GM12878 (cell line): ENCODE data around the gene CA9. TPM values are rescaled to one million over a fixed set of nuclear protein-coding genes. Genes with fewer than 3 reads are reported as not detected.

Source experiments
- ATAC-seq: fragments of 200-7000 bp; cut with Tn5 transposase; 3 replicates; pipeline ENCODE4 v1.9.1; 2020; ENCODE audit warnings: mild to moderate bottlenecking, moderate library complexity
- BruUV-seq: library from RNA; stranded (reverse); fragments of 400-500 nt; replicated peaks from 2 replicates; lab custom pipeline; 2021; lab: Mats Ljungman, UMichigan
- CTCF ChIA-PET: fragments of 300-600 bp; sonication (Branson Sonifier 250); formaldehyde crosslinking; extraction: SDS; loops from one replicate; lab custom pipeline; 2021; ENCODE audit warnings: inconsistent platforms; lab: Yijun Ruan, JAX
- POLR2A ChIA-PET: fragments of 350-600 bp; formaldehyde crosslinking; extraction: SDS; loops from one replicate; lab custom pipeline; 2021; ENCODE audit warnings: inconsistent platforms; lab: Charles Lee
- RAD21 ChIA-PET: fragments of 300-600 bp; sonication (Branson Sonifier 250); formaldehyde crosslinking; loops from one replicate; lab custom pipeline; 2023; ENCODE audit warnings: antibody characterized with exemption; ENCODE audit not compliant: unreplicated experiment; lab: Charles Lee
- SMC1A ChIA-PET: fragments of 300-600 bp; sonication (Branson Sonifier 250); formaldehyde crosslinking; loops from one replicate; lab custom pipeline; 2023; ENCODE audit not compliant: unreplicated experiment, uncharacterized antibody; lab: Charles Lee
- DNase-seq: peaks from one replicate; pipeline ENCODE4 v3.0.0-alpha.2; 2011; ENCODE audit warnings: low read depth, low spot score
- FAIRE-seq: peaks from 3 replicates; lab custom pipeline; 2011; peaks lifted over from hg19 to GRCh38; lab: Jason Lieb, UNC
- H2AFZ ChIP-seq: 2 replicates; pipeline ENCODE4 v1.6.0; 2011; ENCODE audit warnings: low read depth, low read length, control low read depth; ENCODE audit not compliant: control insufficient read depth
- H3K27ac ChIP-seq: 2 replicates; pipeline ENCODE4 v1.5.1; 2011; ENCODE audit warnings: control low read depth; ENCODE audit not compliant: control insufficient read depth, insufficient read depth
- H3K27me3 ChIP-seq, 2 experiments: replicated peaks in 1 of 2; 2 replicates each; pipeline versions ENCODE4 v1.6.0 to v1.6.1; 2011; ENCODE audit warnings: low read length in 1 of 2; ENCODE audit not compliant: control insufficient read depth in 2 of 2, insufficient read depth in 2 of 2
- H3K36me3 ChIP-seq, 2 experiments: 2 replicates each; pipeline ENCODE4 v1.5.1; 2011; ENCODE audit warnings: low read length in 1 of 2; ENCODE audit not compliant: control insufficient read depth in 2 of 2, insufficient read depth in 2 of 2
- H3K4me1 ChIP-seq: 2 replicates; pipeline ENCODE4 v1.6.1; 2011; ENCODE audit warnings: mild to moderate bottlenecking, low read length, moderate library complexity, mixed read lengths; ENCODE audit not compliant: control insufficient read depth, insufficient read depth
- H3K4me2 ChIP-seq: 2 replicates; pipeline ENCODE4 v1.6.0; 2011; ENCODE audit warnings: control low read depth; ENCODE audit not compliant: control insufficient read depth, insufficient read depth
- H3K4me3 ChIP-seq: fragments of 200-600 bp; sonication (generic); 2 replicates; pipeline ENCODE4 v1.5.1; 2016
- H3K79me2 ChIP-seq: 2 replicates; pipeline ENCODE4 v1.6.0; 2011; ENCODE audit warnings: low read length; ENCODE audit not compliant: control insufficient read depth, insufficient read depth
- H3K9ac ChIP-seq: 2 replicates; pipeline ENCODE4 v1.8.0; 2011; ENCODE audit warnings: low read length, control low read depth, mixed read lengths; ENCODE audit not compliant: control insufficient read depth, insufficient read depth
- H3K9me3 ChIP-seq: replicated peaks from 3 replicates; pipeline ENCODE4 v1.5.1; 2011; ENCODE audit warnings: mild to moderate bottlenecking, low read length; ENCODE audit not compliant: control insufficient read depth, insufficient read depth
- H4K20me1 ChIP-seq: 2 replicates; pipeline ENCODE4 v1.6.0; 2011; ENCODE audit not compliant: control insufficient read depth, insufficient read depth
- ATF7 ChIP-seq: fragments of 450-650 bp; IDR thresholded peaks from 2 replicates; pipeline ENCODE4 v1.6.1; 2016; ENCODE audit warnings: low read depth, mild to moderate bottlenecking
- KAT2A ChIP-seq: conservative IDR thresholded peaks from 2 replicates; pipeline ENCODE4 v1.6.1; 2011; ENCODE audit warnings: low read depth, low read length; ENCODE audit not compliant: control insufficient read depth
- LARP7 ChIP-seq: fragments of 450-650 bp; IDR thresholded peaks from 2 replicates; pipeline ENCODE4 v1.6.1; 2017; ENCODE audit warnings: mild to moderate bottlenecking
- MTA2 ChIP-seq: fragments of 450-650 bp; IDR thresholded peaks from 2 replicates; pipeline ENCODE4 v1.6.1; 2016; ENCODE audit warnings: low read depth, mild to moderate bottlenecking, moderate library complexity
- MTA3 ChIP-seq: IDR thresholded peaks from 2 replicates; pipeline ENCODE4 v1.6.1; 2012; ENCODE audit warnings: low read length, inconsistent platforms, borderline replicate concordance
- NFXL1 ChIP-seq: fragments of 450-650 bp; IDR thresholded peaks from 2 replicates; pipeline ENCODE4 v1.6.1; 2017; ENCODE audit warnings: antibody characterized with exemption, mild to moderate bottlenecking, borderline replicate concordance
- RELA ChIP-seq: fragments of 450-650 bp; IDR thresholded peaks from 2 replicates; pipeline ENCODE4 v1.8.0; 2014; ENCODE audit warnings: borderline replicate concordance; ENCODE audit not compliant: partially characterized antibody
- RFX5 ChIP-seq: IDR thresholded peaks from 2 replicates; pipeline ENCODE4 v1.6.1; 2011; ENCODE audit warnings: low read depth, low read length, improper control_type of control experiment
- SREBF1 ChIP-seq: IDR thresholded peaks from 2 replicates; pipeline ENCODE4 v1.6.1; 2012; ENCODE audit warnings: mild to moderate bottlenecking, low read length
- STAT3 ChIP-seq: IDR thresholded peaks from 2 replicates; pipeline ENCODE4 v1.6.1; 2011; ENCODE audit warnings: low read depth, low read length, improper control_type of control experiment
- TCF3 ChIP-seq: IDR thresholded peaks from 2 replicates; pipeline ENCODE4 v1.6.1; 2012; ENCODE audit warnings: low read depth, mild to moderate bottlenecking, low read length, borderline replicate concordance; ENCODE audit not compliant: insufficient read depth
- ZBTB11 ChIP-seq: fragments of 450-650 bp; formaldehyde crosslinking; IDR thresholded peaks from 2 replicates; pipeline ENCODE4 v1.5.0; 2022; ENCODE audit warnings: mild to moderate bottlenecking, missing genetic modification characterization
- ZNF217 ChIP-seq: fragments of 450-650 bp; IDR thresholded peaks from 2 replicates; pipeline ENCODE4 v1.6.1; 2017; ENCODE audit warnings: antibody characterized with exemption, mild to moderate bottlenecking
- WGBS: methylation state at CpG from one replicate; pipeline ENCODE4 v1.1.6; 2016; ENCODE audit warnings: low lambda C conversion rate; ENCODE audit not compliant: insufficient replicate concordance, insufficient coverage; ENCODE audit errors: missing lambda C conversion rate; 5-methylcytosine and 5-hydroxymethylcytosine counted together
- in situ Hi-C: fragments of 300-500 bp; cut with MboI; formaldehyde crosslinking; loops from 9 replicates; pipeline ENCODE4 v1.14.3; 2018; ENCODE audit warnings: mixed read lengths
- intact Hi-C: fragments of 100-400 bp; cut with micrococcal nuclease; formaldehyde crosslinking; loops from one replicate; pipeline ENCODE4 v1.14.2; 2022; ENCODE audit not compliant: unreplicated experiment
- polyA plus RNA-seq, 11 experiments: library from polyadenylated mRNA; depleted of rRNA in 4 of 11; unstranded in 6 of 11; stranded (reverse) in 5 of 11; fragments of >200 nt; fragmentation: Nextera tagmentation in 4 of 11; fragmentation: Illumina TruSeq in 1 of 11; extraction: Ambion mirVana in 4 of 11; extraction: Trizol in 1 of 11; gene quantifications; 1 replicate in 1 of 11; 2 replicates in 10 of 11; pipeline versions ENCODE4 v1.2.1 to v1.2.3, GENCODE V29; 2011 to 2016; ENCODE audit warnings: inconsistent platforms in 2 of 11, missing spikeins in 2 of 11, low read depth in 1 of 11
- total RNA-seq, 4 experiments: library from RNA; depleted of rRNA in 3 of 4; stranded (reverse); fragments of >200 nt in 3 of 4; fragmentation: Illumina TruSeq in 1 of 4; extraction: Trizol in 1 of 4; gene quantifications; 2 replicates each; pipeline versions ENCODE4 v1.2.1 to v1.2.3, GENCODE V29; 2013 to 2021

CA9 gene
- total and polyA plus RNA-seq, 10 of the 15 experiments (the other 5 are each of a cell fraction or from before 2014, with no cell fraction given): 0.53 to 6.6 (median 1.2) TPM

GRCh38 chr9:35685506-35685905 lies 11.8 kb downstream of the CA9 start:
- BruUV-seq: no TSS peak

More at GRCh38 chr9:35685506-35685905, 11.8 kb downstream of the CA9 start:
- intact Hi-C loops: no loop called here
- H3K36me3 ChIP-seq: no peaks in the 10 kb centered on the region
- no peaks in the 10 kb centered on the region; a peak in 1 of 4 replicates for H3K27me3 ChIP-seq
- H3K4me3 ChIP-seq: no peak overlapping the region
- H4K20me1 ChIP-seq: no peaks in the 10 kb centered on the region
- H3K4me1 ChIP-seq: peaks cover 2% of the 10 kb centered on the region
- TF ChIP-seq ATF7: no peak
- TF ChIP-seq ZNF217: no peak
- no peak for TF ChIP-seq KAT2A
- TF ChIP-seq TCF3: no peak
- no peak for TF ChIP-seq ZBTB11 (CRISPR knock-in tag)
- no peak for TF ChIP-seq RELA
- no peak for TF ChIP-seq NFXL1
- no peak for TF ChIP-seq STAT3
- TF ChIP-seq SREBF1: no peak
- no peak for TF ChIP-seq LARP7
- no peak for TF ChIP-seq MTA2
- no peak for TF ChIP-seq MTA3
- no peak for TF ChIP-seq RFX5
- no peaks in the 10 kb centered on the region; the same call in 1 of the 2 replicates for H3K79me2 ChIP-seq
- FAIRE-seq (no peak), DNase-seq (no peak), ATAC-seq (no peak)
- ChIA-PET CTCF (interaction anchor here (5.0 kb wide), 1 partner anchor 10 kb away, joined by 39 read pairs; no protein-coding TSS in a partner anchor), RAD21 (no interaction called here), SMC1A (interaction anchor here (1.1 to 1.2 kb wide), 2 partner anchors 9 to 24 kb away, joined by 3 to 5 read pairs; no protein-coding TSS in a partner anchor), POLR2A (interaction anchor here (2.7 kb wide), 1 partner anchor 11 kb away, joined by 8 read pairs; no protein-coding TSS in a partner anchor)
- in situ Hi-C loops: no loop called here
- 45% methylated on average over 12 of the region's 13 CpGs for WGBS
- no peak overlapping the region for H3K9ac ChIP-seq
- H3K9me3 ChIP-seq: no peaks in the 10 kb centered on the region
- H3K4me2 ChIP-seq: no peak overlapping the region
- H2AFZ ChIP-seq: no peak overlapping the region
- H3K27ac ChIP-seq: no peak overlapping the region
